ENCODE results near the gene TUSC2. TPM values are rescaled to one million over a fixed set of nuclear protein-coding genes. Genes with fewer than 3 reads are reported as not detected.

Gene TUSC2
- total and polyA plus RNA-seq, 10 donors: 19.4 to 36.5 (median 24.4) TPM

DNA sequence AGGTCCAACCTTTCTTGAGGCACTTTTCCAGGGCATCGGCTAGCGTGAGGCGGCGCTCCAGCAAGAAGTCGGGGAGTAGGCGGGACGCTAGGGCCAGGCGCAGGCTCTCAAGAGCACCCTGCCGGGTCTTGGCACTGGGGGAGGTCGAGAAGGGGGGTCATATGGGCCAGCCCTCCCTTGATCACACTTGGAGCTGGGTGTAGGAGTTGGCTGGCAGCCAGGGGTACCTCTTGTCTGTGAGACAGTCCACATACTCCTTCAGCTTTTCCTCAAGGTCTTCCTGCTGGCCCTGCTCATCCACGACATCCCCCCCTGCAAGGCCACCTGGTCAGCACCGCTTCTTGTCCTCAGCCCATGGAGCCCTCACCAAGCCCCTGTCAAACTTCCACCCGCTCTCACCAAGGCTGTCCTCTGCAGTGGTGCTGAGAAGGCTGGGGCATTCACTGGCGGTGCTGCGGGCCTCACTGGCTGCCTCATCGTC lies 37.8 kb downstream of the TUSC2 start:
- no peak overlapping the region for H3K4me3 ChIP-seq
- 89 to 97% (median 95%) methylated on average over 15 to 16 of the region's 16 CpGs for whole genome bisulfite sequencing, 5 donors
- no peaks in the 10 kb centered on the region for H3K9me3 ChIP-seq
- H3K36me3 ChIP-seq: peaks cover 0 to 48% (median 40%) of the 10 kb centered on the region in 6 donors
- no peaks in the 10 kb centered on the region for H3K27me3 ChIP-seq (replicated peaks in 1 of 7)
- intact Hi-C loops (cut with DNase I; ENCODE audit: low total_unique reads): no loop called here
- no peak for TF ChIP-seq POLR2AphosphoS5 (IDR thresholded peaks at IDR 0.05)
- TF ChIP-seq POLR2A (IDR thresholded peaks at IDR 0.05): no peak
- H3K4me1 ChIP-seq: peaks cover 13 to 33% (median 24%) of the 10 kb centered on the region in 6 donors
- H3K27ac ChIP-seq: no peak overlapping the region
- peak; percentile 82 for DNase-seq

DNA sequence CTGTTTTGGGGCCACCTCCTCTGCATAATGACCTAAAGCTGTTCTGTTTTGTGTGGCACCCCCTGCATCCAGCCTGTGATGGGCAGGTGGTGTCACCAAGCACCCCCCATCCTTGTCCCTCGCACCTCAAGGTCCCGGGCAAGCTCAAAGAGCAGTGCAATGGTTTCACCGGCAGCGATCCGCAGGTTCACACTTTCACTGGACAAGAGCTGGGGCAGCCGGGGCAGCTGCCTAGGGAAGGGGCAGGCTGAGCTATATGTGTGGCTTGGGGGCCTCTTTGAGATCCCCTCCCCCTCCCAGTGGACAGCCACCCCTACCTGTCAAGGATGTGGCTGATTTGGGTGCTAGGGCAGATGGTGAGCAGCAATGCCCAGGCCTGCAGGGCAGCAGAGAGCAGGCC lies 38.9 kb downstream of the TUSC2 start:
- TF ChIP-seq POLR2AphosphoS5 (IDR thresholded peaks at IDR 0.05) (no peak), POLR2A (IDR thresholded peaks at IDR 0.05) (no peak)
- TF ChIP-seq, protein P1, sequence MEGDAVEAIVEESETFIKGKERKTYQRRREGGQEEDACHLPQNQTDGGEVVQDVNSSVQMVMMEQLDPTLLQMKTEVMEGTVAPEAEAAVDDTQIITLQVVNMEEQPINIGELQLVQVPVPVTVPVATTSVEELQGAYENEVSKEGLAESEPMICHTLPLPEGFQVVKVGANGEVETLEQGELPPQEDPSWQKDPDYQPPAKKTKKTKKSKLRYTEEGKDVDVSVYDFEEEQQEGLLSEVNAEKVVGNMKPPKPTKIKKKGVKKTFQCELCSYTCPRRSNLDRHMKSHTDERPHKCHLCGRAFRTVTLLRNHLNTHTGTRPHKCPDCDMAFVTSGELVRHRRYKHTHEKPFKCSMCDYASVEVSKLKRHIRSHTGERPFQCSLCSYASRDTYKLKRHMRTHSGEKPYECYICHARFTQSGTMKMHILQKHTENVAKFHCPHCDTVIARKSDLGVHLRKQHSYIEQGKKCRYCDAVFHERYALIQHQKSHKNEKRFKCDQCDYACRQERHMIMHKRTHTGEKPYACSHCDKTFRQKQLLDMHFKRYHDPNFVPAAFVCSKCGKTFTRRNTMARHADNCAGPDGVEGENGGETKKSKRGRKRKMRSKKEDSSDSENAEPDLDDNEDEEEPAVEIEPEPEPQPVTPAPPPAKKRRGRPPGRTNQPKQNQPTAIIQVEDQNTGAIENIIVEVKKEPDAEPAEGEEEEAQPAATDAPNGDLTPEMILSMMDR (IDR thresholded peaks at IDR 0.05 in 8 of 11, conservative IDR thresholded peaks at IDR 0.05 in 3 of 11): no peak
- 93 to 99% (median 96%) methylated on average over 6 of the region's 6 CpGs for WGBS, 5 donors
- Histone ChIP-seq H3K27me3 (replicated peaks in 1 of 7) (no peaks in the 10 kb centered on the region), H3K9me3 (no peaks in the 10 kb centered on the region), H3K4me1 (peaks cover 13 to 33% (median 24%) of the 10 kb centered on the region in 6 donors), H3K36me3 (peaks cover 0 to 48% (median 40%) of the 10 kb centered on the region in 6 donors), H3K4me3 (no peak overlapping the region), H3K27ac (no peak overlapping the region)
- intact Hi-C loops (cut with DNase I; ENCODE audit: low total_unique reads): no loop called here
- peak; percentile 68 for DNase-seq

DNA sequence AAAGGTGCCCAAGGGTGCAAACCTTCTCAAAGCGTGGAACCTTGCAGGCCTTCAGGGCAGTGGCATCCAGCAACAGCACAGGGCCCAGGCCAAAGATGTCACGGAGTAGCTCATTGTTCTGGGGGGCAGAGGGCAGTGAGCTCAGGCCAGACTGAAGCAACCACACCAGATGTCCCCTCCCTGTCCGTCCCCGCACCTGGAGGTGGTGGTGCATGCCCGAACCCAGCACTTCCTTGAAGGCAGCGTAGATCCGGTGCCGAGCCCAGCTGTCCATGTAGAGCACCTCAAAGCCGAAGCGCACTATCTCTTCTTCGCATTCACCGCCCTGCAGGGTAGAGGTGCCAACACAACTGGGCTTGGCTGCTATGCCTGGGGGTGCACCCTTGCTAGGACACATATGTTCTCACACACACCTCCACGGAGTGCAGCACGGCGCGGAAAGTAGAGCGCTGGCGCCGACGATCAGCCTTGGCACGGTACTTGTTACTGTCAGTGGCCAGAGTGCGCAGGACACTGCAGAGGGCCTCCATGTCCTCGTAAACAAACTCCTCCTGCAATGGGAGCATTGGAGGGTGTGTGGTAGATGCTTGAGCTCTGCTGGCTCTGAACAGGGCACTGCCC lies 39.5 kb downstream of the TUSC2 start:
- peaks cover 0 to 48% (median 40%) of the 10 kb centered on the region in 6 donors for H3K36me3 ChIP-seq
- DNase-seq: peak; percentile 67
- H3K4me3 ChIP-seq: no peak overlapping the region
- WGBS, 5 donors: 92 to 98% (median 95%) methylated on average over 23 of the region's 23 CpGs
- intact Hi-C loops (cut with DNase I; ENCODE audit: low total_unique reads): no loop called here
- H3K4me1 ChIP-seq: peaks cover 13 to 33% (median 24%) of the 10 kb centered on the region in 6 donors
- TF ChIP-seq POLR2A (IDR thresholded peaks at IDR 0.05) (no peak), POLR2AphosphoS5 (IDR thresholded peaks at IDR 0.05) (no peak)
- TF ChIP-seq, protein P1 (IDR thresholded peaks at IDR 0.05 in 8 of 11, conservative IDR thresholded peaks at IDR 0.05 in 3 of 11): no peak
- no peaks in the 10 kb centered on the region for H3K9me3 ChIP-seq
- no peak overlapping the region for H3K27ac ChIP-seq
- no peaks in the 10 kb centered on the region for H3K27me3 ChIP-seq (replicated peaks in 1 of 7)

DNA sequence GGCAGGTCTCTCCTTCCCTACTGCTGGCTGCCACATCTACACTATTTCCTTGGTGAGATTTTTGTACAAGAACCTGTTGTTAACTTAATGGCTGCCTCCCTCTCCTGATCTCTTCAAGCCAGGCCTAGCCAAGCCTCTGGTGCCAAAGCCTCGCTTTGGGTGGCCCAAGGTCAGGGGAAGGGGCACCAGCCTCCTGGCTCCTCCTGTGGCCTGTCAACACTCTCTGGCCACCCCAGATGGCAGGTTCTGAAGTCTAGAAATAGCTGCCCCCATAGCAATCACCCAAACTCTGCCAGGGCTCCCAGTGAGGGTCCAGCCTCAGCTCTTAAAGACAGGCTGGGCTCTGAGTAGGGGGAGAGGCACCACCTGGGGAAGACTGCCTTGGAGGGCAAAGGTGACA lies 40.8 kb downstream of the TUSC2 start:
- TF ChIP-seq POLR2AphosphoS5 (IDR thresholded peaks at IDR 0.05) (no peak), POLR2A (IDR thresholded peaks at IDR 0.05) (no peak)
- TF ChIP-seq, protein P1 (IDR thresholded peaks at IDR 0.05 in 8 of 11, conservative IDR thresholded peaks at IDR 0.05 in 3 of 11): no peak
- no peak overlapping the region for H3K4me3 ChIP-seq
- no peaks in the 10 kb centered on the region for H3K9me3 ChIP-seq
- peaks cover 0 to 48% (median 40%) of the 10 kb centered on the region in 6 donors for H3K36me3 ChIP-seq
- intact Hi-C loops (cut with DNase I; ENCODE audit: low total_unique reads): no loop called here
- no peak overlapping the region for H3K27ac ChIP-seq
- H3K27me3 ChIP-seq (replicated peaks in 1 of 7): no peaks in the 10 kb centered on the region
- peaks cover 9 to 24% (median 14%) of the 10 kb centered on the region in 6 donors for H3K4me1 ChIP-seq
- DNase-seq: no peak
- 83 to 95% (median 88%) methylated on average over 1 of the region's 1 CpG for WGBS, 5 donors
